ENCODE results near the gene PRKCZ.
"Not testable (repeated sequence)": the region's sequence is repeated elsewhere in the genome, so short reads cannot be mapped to it uniquely, and the experiment has no call there.

PRKCZ gene

GRCh38 chr1:2088458-2088857, 38.2 kb downstream of the PRKCZ start:
- no peak overlapping the region for H3K27ac ChIP-seq
- TF ChIP-seq ZFX (IDR thresholded peaks at IDR 0.05; ENCODE audit: borderline replicate concordance) (no peak), CTCF (IDR thresholded peaks at IDR 0.05) (no peak)

GRCh38 chr1:2089051-2089450, 38.8 kb downstream of the PRKCZ start:
- TF ChIP-seq ZFX (IDR thresholded peaks at IDR 0.05; ENCODE audit: borderline replicate concordance) (no peak), CTCF (IDR thresholded peaks at IDR 0.05) (no peak)
- no peak overlapping the region for H3K27ac ChIP-seq

GRCh38 chr1:2090216-2090890, 40.1 kb downstream of the PRKCZ start:
- TF ChIP-seq CTCF (IDR thresholded peaks at IDR 0.05) (no peak), ZFX (IDR thresholded peaks at IDR 0.05; ENCODE audit: borderline replicate concordance) (no peak)
- no peak overlapping the region for H3K27ac ChIP-seq

- no peak overlapping the region for H3K27ac ChIP-seq
- TF ChIP-seq ZFX (IDR thresholded peaks at IDR 0.05; ENCODE audit: borderline replicate concordance) (no peak), CTCF (IDR thresholded peaks at IDR 0.05) (peak; percentile 1; the same call in 1 of the 2 replicates)
Measured at GRCh38 chr1:2091611-2092604, 41.7 kb downstream of the PRKCZ start.

- TF ChIP-seq CTCF (IDR thresholded peaks at IDR 0.05): no peak
- TF ChIP-seq ZFX (IDR thresholded peaks at IDR 0.05; ENCODE audit: borderline replicate concordance): no peak
- no peak overlapping the region for H3K27ac ChIP-seq
Measured at GRCh38 chr1:2093055-2093454, 42.8 kb downstream of the PRKCZ start.

GRCh38 chr1:2093636-2094035, 43.4 kb downstream of the PRKCZ start:
- no peak for TF ChIP-seq ZFX (IDR thresholded peaks at IDR 0.05; ENCODE audit: borderline replicate concordance)
- no peak for TF ChIP-seq CTCF (IDR thresholded peaks at IDR 0.05)
- no peak overlapping the region for H3K27ac ChIP-seq

GRCh38 chr1:2094269-2095158, 44.3 kb downstream of the PRKCZ start:
- H3K27ac ChIP-seq: not testable (repeated sequence)
